Measurements from ENCODE around the gene NADK. TPM values are rescaled to one million over a fixed set of nuclear protein-coding genes. Genes with fewer than 3 reads are reported as not detected.
"Not testable (repeated sequence)": the region's sequence is repeated elsewhere in the genome, so short reads cannot be mapped to it uniquely, and the experiment has no call there.

NADK gene
- total RNA-seq, 1 donor from 2014 or later: 122 TPM

GRCh38 chr1:1703796-1704195 is 74.5 kb downstream of the NADK start:
- H3K9me3 Mint-ChIP-seq: no peaks in the 10 kb centered on the region
- no peak overlapping the region for H3K27ac Mint-ChIP-seq
- POLR2A ChIA-PET: no interaction called here

DNA sequence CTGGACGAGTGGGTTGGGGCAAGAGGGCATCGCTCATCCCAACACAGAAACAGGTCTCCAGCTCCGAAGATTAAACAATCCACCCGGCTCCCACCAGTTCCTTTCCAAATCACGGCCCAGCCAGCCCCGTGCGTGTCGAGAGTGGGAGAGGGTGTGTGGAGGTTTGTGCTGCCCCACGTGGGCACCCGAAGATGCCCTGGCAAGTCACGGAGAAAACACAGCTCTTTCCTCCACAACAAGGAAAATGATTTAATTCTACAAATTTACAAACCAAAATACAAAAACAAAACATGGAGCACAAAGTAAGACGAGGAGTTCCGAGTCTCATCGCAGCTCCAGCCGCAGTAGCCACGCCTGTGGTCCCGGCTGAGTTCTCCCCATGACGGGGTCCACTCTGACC is 75.8 kb downstream of the NADK start:
- H3K9me3 Mint-ChIP-seq; H3K27me3 Mint-ChIP-seq; H3K4me1 Mint-ChIP-seq; POLR2A ChIA-PET; H3K4me3 Mint-ChIP-seq; DNase-seq; intact Hi-C loops (cut with micrococcal nuclease); H3K36me3 Mint-ChIP-seq (ENCODE audit: low read depth); ATAC-seq (ENCODE audit: low read depth); CTCF ChIA-PET; H3K27ac Mint-ChIP-seq: not testable (repeated sequence)

More at GRCh38 chr1:1703796-1704195, 74.5 kb downstream of the NADK start:
- peaks cover 6% of the 10 kb centered on the region for H3K36me3 Mint-ChIP-seq (ENCODE audit: low read depth)
- H3K4me1 Mint-ChIP-seq: no peaks in the 10 kb centered on the region
- CTCF ChIA-PET: no interaction called here
- no peaks in the 10 kb centered on the region for H3K27me3 Mint-ChIP-seq
- DNase-seq (no peak), ATAC-seq (ENCODE audit: low read depth) (no peak)
- intact Hi-C loops (cut with micrococcal nuclease): no loop called here
- no peak for TF ChIP-seq CTCF (IDR thresholded peaks at IDR 0.05)
- H3K4me3 Mint-ChIP-seq: no peak overlapping the region

Other genes starting within 250 kb of the NADK start
- 0.31 TPM in 1 of 2 replicates, not detected in the other for gene TMEM240, start 237.8 kb downstream of the NADK start, total RNA-seq
- 111 and 118 TPM in 2 replicates for gene SSU72, start 203.6 kb downstream of the NADK start, total RNA-seq
- 0.46 and 0.60 TPM in 2 replicates for gene FNDC10, start 178.3 kb downstream of the NADK start, total RNA-seq
- gene MIB2, start 163.0 kb downstream of the NADK start, total RNA-seq: 27.6 and 36.4 TPM in 2 replicates
- gene MMP23B, start 146.3 kb downstream of the NADK start, total RNA-seq: 0.32 and 0.35 TPM in 2 replicates
- gene CDK11B, start 119.5 kb downstream of the NADK start, total RNA-seq: 28.5 and 29.1 TPM in 2 replicates
- gene SLC35E2B, start 85.7 kb downstream of the NADK start, total RNA-seq: 47.6 and 54.7 TPM in 2 replicates
- 48.6 and 58.9 TPM in 2 replicates for gene CDK11A, start 54.1 kb downstream of the NADK start, total RNA-seq
- 266 and 302 TPM in 2 replicates for gene GNB1, start 112.6 kb upstream of the NADK start, total RNA-seq
- gene CALML6, start 136.8 kb upstream of the NADK start, total RNA-seq: 0.73 and 1.3 TPM in 2 replicates
- gene TMEM52, start 140.8 kb upstream of the NADK start, total RNA-seq: 0.29 and 0.51 TPM in 2 replicates
- gene CFAP74, start 225.3 kb upstream of the NADK start, total RNA-seq: not detected in 2 replicates
- not detected in 2 replicates for gene GABRD, start 240.9 kb upstream of the NADK start, total RNA-seq